22Rv1 (cell line): Measurements from ENCODE around the gene WNT9A.

Source experiments
- CTCF ChIP-seq: fragments of 450-650 bp; IDR thresholded peaks from 2 replicates; pipeline ENCODE4 v1.5.1; 2017; ENCODE audit warnings: mild to moderate bottlenecking
- ZFX ChIP-seq: fragments of 450-650 bp; IDR thresholded peaks from 2 replicates; pipeline ENCODE4 v1.6.1; 2017; ENCODE audit warnings: antibody characterized with exemption, borderline replicate concordance

DNA sequence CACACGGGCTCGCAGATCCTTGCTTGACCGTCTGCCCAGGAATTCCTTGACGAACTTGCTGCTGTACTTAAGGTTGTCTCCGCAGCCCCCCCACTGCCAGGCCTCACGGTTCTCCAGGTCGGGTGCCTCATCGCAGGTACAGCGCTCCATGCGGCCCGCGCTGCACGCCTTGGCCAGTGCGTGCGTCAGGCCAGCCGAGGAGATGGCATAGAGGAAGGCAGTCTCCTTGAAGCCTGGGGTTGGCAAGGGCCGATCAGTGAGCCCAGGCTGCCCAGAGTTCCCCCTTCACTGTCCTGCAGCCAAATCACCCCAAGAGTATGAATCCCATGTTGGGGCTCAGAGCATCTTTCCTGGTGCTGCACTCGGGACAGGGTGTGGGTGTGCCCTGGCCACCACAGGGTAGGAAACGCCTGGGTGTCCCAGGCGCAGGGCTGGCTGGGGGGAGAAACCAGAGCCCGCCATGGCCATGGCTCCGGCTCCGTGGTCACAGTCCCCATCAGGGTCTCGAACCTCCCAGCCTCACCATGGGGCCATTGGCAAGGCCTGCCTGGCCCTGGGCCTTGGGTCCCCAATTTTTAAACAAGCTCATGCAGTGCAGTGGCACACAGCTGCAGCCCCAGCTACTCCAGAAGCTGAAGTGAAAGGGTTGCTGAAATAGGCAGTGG lies 23.4 kb downstream of the WNT9A start:
- no peak for TF ChIP-seq CTCF
- TF ChIP-seq ZFX, result no peak
